Measurements from ENCODE around the gene FCRL1.

The FCRL1 gene

DNA sequence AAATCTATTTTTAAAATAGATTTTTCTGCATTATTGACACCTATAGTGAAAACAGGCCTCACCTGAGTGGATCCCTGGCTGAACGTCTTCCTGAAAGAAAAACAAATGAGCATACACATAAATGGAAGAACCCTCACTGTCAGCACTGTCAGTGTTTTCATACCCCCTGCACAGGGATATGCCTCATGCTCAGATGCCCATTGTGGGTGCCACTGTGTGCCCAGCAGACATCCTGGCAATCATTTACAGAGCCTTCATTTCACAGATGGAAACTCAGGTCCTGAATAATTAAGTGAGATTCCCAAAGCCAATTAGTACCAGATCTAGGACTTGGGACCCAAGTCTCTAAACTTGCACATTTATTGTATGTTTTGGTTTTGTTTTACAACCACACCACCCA is 19.9 kb downstream of the FCRL1 start:
- no peak for DNase-seq

GRCh38 chr1:157798211-157798610 is 21.7 kb downstream of the FCRL1 start:
- no peak for DNase-seq

- DNase-seq = no peak
These were observed 34.7 kb downstream of the FCRL1 start for GRCh38 chr1:157785248-157785647.

GRCh38 chr1:157784801-157785200 is 35.1 kb downstream of the FCRL1 start:
- no peak for DNase-seq

- DNase-seq = peak; percentile 10
These were observed 37.0 kb downstream of the FCRL1 start for GRCh38 chr1:157782931-157783330.

DNA sequence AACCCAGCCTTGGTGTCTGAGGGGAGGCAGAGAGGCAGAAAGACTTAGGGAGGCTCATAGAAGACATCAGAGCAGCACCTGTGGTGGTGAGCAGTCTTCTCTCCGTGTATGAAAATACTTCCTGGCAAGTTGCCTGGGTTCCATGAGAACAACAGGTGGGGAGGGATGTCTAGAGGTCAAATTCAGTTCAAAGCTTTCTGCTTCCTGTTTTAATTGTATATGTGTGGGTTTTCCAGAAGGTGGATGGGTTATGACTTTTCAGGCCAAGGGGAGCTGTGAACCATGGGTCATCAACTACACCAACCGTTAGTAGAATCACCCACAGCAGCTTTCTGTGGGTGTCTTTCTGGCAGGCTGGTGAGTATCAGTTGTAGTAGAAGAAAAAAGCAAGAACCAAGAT is 38.9 kb downstream of the FCRL1 start:
- DNase-seq = no peak

DNA sequence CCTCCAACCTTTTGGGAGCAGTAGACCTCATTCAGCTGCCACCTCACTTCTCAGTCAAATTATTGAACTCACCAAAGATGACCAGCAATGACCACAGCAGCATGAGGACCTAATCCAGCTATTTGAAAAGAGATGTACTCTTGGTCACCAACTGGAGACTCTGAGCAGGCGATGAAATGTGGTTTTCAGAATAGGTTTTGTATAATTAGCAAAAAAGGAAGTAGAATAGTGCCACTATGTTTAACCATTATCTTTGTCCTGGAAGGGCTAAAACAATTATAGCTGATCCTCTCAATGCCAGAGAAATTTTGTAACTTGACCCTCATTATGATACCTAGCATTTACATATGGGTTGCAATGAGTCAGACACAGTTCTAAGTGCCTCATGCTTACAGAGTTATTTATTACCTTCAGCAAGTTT is 42.9 kb downstream of the FCRL1 start, which contains the start of gene FCRL2:
Gene FCRL2, minus strand, starts transcription at position 162 of the 421 bp plus-strand sequence. Its CDS starts 59 bp downstream, at position 103.
- peak; percentile 58 for DNase-seq

- no peak for DNase-seq
These were observed 44.6 kb downstream of the FCRL1 start for GRCh38 chr1:157775101-157775870.

DNA sequence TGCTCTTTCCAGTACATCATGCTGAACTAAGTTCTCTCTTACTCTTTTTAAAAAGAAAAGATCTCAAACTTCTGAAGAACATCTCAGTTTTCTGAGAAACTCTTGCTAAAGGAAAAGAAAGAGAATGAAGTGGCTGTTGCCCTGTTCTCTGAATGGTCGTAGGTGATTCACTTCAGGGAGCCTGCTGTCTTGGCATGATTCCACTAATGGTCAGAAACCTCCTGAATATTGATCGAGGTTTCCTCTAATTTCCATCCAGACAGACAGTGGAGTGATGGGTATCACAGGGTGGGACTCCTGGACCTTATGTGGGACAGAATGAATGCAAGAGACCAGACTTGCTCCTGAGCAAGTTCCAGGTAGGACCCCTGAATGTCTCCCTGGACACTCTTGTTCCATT is 45.5 kb downstream of the FCRL1 start:
- no peak for DNase-seq

- peak; percentile 11 for DNase-seq
These were observed 46.2 kb downstream of the FCRL1 start for GRCh38 chr1:157773493-157774350.

DNA sequence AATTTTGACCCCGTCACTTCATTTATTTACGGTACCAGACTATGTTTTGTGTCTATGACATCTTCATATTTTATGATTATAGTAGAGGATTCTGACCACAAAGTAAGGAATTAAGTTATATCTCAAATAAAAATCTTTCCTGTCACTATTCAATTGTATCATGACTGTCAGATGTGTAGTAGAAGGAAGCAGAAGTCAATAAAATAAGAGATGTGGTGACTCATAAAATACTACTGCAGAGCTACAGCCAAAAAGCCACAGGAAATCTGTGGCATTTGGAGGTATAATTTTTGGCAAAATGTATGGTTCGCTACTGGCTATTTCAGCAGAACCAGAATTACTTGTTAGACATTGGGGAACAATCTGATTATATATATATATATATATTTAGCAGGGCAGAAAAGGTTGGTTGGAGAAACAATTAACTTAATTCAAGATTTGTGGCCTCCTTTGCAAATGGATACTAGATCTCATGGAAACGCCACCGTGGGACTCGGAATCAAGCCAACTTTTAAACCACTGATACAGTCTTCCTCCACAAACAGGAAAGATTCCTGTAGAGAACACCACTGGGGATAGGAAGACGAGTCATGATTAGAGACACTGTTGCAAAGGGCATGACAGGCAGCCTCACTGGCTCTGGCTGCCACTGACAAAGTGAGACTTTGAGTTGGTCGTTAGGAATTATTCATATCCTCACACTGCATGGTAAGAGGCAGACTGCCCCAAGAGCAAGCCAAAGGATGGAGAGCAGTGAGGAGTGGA is 48.1 kb downstream of the FCRL1 start:
- DNase-seq = no peak

GRCh38 chr1:157770442-157771043 is 49.4 kb downstream of the FCRL1 start:
- peak; percentile 12 for DNase-seq

DNA sequence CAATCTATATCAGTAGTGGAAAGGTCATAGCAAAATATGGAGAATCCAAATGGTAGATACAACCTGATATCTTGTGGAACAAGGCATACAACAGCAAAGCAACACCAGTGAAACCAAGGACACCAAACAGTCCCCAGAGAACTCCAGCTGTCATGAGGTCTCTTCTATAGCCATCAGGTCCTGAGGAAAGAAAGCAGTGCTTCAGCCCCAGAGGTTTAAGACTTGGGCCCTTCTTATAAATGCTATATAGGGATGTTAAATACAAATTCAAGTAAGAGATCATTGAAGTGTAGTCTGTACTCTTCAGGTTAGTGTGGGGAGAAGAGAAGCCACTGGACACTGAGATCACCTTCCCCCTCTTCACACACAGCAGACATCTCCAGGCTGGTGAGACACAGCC is 53.1 kb downstream of the FCRL1 start:
- no peak for DNase-seq

- DNase-seq = no peak
These were observed 61.9 kb downstream of the FCRL1 start for GRCh38 chr1:157758018-157758417.

DNA sequence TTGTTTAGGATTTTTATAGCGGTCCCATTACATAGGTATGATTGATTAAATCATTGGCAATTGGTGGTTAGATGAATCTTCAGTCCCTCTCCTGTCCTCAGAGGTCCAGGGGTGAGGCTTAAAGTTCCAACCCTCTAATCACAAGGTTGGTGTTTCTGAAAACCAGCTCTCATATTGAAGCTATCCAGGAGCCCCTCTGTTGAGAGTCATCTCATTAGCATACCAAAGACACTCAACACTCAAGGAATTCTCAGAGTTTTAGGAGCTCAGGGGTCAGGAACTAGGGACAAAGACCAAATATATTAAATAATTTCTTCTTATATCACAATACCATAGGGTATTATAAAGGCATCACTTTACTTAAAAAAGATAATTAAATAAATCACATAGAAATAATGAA is 66.3 kb downstream of the FCRL1 start:
- no peak for DNase-seq

DNA sequence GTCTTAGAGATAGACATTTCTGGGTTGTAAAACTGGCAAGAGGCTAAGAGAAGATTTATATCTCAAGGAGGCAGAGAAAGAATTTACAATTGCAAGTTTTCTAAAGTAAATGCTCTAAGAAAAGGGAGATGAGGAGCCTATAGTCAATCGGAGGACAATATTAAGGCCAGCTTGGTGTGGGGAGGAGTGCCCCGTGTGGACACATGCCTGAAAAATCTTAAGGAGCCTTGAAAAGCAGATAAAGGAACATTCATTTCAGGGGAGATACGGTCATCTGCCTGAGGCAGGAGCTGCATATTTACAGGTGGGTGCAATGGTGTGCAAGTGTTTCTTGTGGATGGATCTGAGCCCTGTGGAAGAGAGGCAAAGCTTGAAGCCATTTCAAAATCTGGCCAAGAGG is 68.6 kb downstream of the FCRL1 start:
- DNase-seq = no peak

GRCh38 chr1:157748262-157748817 is 71.6 kb downstream of the FCRL1 start:
- DNase-seq = no peak

All from OCI-M1 (cell line).